Astrocyte of the hippocampus (primary cell): ENCODE data around the gene TGM3.
A peak's percentile ranks its signal among the peaks of the same experiment; 100 is the strongest.

Source experiments
- DNase-seq: peaks from one replicate; pipeline ENCODE4 v3.0.0; 2011; ENCODE audit warnings: low read depth, low spot score

Gene TGM3

GRCh38 chr20:2285193-2285592 lies 10.6 kb upstream of the TGM3 start:
- DNase-seq: no peak

GRCh38 chr20:2285613-2286012 lies 10.2 kb upstream of the TGM3 start:
- DNase-seq: no peak

- DNase-seq: no peak
Observed at GRCh38 chr20:2287504-2287903, 8.3 kb upstream of the TGM3 start.

- peak; percentile 23 for DNase-seq
Observed at GRCh38 chr20:2289475-2289874, 6.3 kb upstream of the TGM3 start.

- DNase-seq: no peak
Observed at GRCh38 chr20:2290486-2290885, 5.3 kb upstream of the TGM3 start.

DNA sequence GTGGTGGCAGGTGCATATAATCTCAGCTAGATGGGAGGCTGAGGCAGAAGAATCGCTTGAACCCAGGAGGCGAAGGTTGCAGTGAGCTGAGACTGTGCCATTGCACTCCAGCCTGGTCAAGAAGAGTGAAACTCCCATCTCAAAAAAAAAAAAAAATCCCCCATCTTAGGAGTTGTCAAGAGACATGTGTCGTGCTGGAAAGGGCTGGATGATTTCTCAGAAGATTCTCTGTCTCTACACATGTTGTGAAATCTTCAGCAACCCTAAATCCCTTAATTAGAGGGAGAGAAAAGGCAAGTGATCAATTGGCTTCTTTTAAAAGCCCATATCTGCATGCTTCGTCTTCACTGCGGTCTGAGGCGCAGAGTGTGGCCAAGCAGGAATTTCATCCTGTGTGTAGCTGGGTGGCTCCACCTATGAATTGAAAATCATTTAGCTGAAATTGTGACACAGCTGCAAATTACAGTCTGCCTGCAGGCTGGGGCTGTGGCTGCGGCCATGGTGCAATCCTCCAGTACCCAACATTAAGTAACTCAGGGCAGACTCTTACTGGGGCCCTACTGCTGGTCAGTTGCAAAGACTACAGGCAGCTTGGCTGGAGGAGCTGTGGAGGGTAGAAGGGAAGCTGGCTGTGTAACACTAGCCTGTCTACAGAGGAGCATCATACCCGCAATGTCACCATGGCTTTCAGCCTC lies 3.2 kb upstream of the TGM3 start:
- DNase-seq: no peak

DNA sequence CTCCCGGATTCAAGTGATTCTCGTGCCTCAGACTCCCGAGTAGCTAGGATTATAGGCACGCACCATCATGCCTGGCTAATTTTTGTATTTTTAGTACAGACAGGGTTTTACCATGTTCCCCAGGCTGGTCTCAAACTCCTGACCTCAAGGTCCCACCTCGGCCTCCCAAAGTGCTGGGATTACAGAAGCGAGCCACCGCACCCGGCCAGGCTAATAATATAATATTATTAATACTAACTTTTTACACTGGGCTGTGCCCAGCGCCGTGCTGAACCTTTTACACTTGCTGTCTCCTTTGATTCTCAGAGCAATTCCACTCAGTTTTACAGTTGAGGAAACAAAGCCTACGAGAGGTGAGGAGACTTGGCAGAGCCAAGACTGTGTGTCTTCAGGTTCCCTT lies 2.3 kb upstream of the TGM3 start:
- no peak for DNase-seq

DNA sequence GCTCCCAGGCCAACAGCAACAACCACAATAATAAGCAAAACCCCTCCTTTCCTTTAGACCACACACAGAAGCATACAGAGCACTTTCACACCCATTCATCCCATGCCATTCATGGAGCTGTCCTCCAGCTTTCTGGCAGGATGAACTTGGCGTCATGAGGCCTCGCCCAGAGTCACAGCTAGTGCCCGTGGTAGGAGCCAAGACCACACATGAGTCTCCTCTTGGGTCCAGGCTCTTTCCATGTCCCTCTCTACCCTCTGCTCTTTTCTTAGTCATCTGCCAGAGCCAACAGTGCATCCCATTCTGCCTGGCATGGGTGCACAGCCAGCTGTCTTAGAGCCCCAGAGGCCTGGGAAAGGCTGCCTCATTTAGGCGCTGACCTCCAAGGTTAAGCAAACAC lies 1.8 kb upstream of the TGM3 start:
- no peak for DNase-seq

DNA sequence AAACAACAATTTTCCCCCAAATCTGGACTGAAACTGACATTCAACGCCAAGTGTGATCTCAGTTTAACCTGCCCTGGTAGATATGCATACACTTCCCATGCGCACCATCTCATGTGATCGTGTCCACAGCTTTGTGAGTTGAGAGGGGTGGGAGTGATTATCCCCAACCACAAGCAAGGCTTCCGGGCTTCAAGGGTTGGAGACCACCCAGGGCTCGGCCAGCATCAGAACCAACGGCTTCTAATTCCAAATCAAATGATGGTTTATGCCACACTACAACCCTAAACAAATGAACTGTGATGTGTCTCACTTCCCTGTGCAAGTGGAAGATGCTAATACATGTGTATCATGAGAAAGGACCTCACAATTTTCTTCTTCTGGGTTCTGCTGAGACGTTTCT lies 515 bp upstream of the TGM3 start:
- no peak for DNase-seq

DNA sequence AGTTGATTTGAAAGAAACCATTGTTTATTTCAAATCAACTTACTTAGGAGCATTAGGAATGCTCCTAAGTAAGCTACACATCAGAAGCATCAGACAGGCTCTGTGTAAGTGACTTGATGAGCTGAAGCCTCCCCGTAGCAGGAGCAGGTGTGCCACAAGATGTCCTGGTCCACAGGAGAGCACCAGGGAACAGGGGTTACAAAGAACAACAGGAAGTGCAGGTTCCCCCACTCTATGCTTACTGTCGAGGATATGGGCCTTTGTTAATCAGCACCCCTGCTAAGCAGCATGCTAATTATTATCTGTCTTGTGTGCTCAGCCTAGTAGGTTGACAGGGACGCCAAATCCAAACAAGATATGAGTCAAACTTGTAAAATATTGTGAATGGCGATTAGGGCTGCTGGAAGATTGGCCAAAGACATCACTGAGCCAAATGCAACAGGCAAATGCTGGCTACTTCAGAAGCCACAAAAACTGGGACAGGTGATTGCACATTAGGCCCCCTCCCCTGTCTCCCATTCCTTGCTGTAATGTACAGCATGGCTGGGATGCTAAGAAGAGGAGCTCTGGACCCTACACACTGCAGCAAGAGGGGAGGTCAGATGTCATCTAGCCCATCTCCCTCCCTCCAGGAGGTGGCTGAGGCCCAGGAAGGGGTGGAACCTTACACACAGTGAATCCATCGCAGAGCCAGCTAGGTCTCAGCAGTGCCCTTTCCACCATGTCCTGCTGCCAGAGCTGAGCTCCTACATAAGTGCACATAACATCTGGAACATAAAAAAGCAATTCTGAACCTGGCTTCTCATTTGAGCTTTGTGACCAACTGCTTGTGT lies 939 bp downstream of the TGM3 start:
- DNase-seq: no peak

- DNase-seq: peak; percentile 25
Observed at GRCh38 chr20:2297357-2297728, 1.5 kb downstream of the TGM3 start.

DNA sequence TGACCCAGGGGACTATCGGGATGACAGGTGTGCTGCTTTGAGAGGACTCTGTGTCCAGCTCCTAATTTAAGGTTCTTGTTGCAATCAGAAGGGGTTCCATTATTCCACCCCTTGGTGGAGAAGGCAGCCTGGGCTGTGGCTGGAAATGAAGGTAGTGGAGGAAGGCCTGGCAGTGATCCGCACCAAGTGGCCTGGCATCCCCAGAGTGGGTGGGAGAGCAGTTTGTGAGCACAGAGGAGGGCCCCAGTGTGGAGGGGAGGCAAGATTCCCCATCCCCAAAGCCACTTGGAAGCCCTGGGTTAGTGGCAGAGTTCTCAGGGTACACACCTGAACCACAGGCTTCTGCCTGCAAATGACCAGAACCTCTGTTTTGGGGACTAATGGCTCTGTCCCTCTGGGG lies 2.3 kb downstream of the TGM3 start:
- DNase-seq: no peak

- no peak for DNase-seq
Observed at GRCh38 chr20:2298701-2299100, 2.9 kb downstream of the TGM3 start.

- DNase-seq: no peak
Observed at GRCh38 chr20:2299301-2299700, 3.5 kb downstream of the TGM3 start.

- no peak for DNase-seq
Observed at GRCh38 chr20:2300002-2300401, 4.2 kb downstream of the TGM3 start.

DNA sequence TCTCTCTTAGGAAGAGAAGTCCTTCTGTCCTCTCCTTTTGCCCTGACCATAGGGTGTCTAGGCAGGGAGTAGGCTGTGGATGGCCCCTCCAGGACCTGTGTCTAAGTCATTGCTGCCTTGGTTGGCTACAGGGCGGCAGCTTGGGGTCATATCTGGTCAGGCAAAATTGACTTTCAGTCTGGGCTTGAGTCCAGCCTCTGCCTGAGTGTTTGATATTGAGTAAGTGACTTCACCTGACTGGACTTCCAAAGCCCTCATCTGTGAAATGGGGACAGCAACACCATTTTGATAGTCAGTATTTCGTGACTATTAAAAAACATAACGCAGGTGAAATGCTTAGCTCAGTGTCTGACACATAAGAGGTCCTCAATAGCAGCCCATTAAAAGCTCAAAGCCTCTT lies 4.6 kb downstream of the TGM3 start:
- DNase-seq: no peak

DNA sequence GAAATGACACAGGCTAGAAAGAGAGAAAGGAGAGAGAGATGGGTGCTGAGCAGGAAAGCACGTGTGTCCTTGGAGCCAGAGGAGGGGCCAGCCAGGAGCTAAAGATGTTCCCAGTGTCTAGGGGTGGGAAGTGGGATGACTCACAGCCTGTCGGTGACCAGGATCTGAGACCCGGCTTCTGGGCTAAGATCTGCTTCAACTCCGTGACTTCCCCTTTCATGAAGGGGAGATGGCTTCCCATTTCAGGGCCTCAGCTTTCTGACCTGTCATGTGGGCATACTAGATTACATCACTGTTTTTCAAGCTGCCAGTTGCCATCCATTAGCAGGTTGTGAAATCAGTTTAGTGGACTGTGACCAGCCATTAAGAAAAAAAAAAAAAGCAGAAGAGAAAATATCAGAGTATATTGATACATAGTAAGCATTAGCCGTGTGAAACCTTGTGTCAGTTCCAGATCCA lies 5.4 kb downstream of the TGM3 start:
- no peak for DNase-seq

DNA sequence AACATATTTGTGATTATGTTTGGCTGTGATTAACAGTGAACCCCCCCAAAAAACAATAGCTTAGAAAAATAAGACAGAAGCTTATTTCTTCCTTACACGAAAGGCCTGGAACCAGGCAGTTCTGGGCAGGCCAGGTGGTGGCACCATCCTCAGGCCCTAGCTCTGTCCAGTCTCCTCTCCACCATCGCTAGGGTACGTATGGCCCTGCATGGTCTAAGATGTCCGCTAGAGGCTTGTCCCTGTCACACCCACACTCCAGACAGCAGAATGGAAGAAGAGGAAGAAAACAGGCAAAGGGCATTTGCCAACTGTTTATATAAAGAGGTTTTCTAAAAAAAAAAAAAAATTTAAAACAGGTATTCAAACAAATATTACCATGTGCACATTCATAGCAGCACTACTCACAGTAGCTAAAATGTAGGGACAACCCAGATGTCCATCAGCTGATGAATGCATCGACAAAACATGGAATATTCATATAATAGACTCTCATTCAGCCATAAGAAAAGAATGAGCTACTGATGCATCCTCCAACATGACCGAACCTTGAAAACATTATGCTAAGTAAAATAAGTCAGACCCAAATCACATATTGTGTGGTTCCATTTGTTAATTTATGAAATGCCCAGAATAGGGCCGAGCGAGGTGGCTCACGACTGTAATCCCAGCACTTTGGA lies 6.7 kb downstream of the TGM3 start:
- no peak for DNase-seq

DNA sequence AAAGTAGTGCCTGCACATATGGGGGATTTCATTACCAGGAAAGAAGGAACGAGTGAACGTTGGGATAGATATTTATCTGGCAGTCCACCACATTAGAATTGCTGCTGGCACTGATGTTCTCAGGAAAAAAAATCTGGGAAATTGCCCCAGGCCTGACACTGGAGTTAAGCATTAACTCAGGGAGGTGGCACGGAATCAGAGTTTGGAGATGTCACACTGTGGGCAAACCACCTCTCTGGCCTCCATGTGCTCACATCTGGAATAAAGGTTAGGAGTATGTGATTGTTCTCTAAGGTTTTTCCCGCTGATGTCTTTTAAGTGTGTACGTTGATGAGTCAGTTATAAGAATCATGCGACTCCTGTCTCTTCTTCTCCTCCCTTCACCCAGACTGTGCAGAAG lies 7.9 kb downstream of the TGM3 start:
- DNase-seq: no peak

DNA sequence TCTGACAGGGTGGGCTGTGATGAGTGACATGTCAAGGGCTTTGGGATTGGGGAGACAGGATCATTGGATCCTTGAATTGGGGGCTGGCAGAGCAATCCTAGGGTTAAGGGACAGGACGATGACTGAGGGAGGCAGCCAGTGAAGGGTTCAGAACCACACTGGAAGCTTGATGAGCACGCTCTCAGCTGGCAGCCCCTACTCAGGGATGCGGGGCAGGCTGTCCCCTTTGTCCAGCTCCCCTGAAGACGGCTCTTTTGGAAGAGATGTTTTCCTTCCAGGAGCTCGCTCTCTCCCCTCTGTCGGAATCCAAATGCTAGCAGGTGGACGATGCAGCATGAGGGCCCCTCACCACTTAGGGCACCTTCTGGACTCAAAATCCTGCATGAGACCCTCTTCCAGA lies 8.4 kb downstream of the TGM3 start:
- DNase-seq: no peak

- DNase-seq: no peak
Observed at GRCh38 chr20:2305029-2305428, 9.2 kb downstream of the TGM3 start.

DNA sequence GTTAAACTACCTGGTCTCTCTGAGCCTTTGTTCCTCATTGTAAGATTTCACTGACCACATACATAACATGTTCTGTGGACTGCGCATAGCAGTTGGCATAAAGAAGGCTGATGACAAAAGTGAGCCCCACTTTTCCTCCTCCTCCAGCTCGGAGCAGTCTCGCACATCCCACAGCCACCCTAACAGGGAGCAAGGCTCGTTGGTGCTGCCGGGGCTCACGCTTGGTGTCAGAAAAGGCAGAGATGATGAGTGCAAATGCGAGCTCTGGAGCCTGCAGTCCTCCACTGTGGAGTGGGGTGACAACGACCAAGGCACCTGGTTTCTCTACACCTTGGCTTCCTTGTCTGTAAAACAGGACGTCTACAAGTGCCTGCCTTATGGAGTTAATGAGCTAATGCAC lies 9.7 kb downstream of the TGM3 start:
- no peak for DNase-seq

GRCh38 chr20:2305946-2306345 lies 10.1 kb downstream of the TGM3 start:
- no peak for DNase-seq
